ENCODE results near the gene STXBP6. TPM values are rescaled to one million over a fixed set of nuclear protein-coding genes. Genes with fewer than 3 reads are reported as not detected.

The STXBP6 gene
- polyA plus RNA-seq, 1 donor (not counting 4 experiments of a cell fraction or from before 2014, with no cell fraction given): 1.4 TPM

DNA sequence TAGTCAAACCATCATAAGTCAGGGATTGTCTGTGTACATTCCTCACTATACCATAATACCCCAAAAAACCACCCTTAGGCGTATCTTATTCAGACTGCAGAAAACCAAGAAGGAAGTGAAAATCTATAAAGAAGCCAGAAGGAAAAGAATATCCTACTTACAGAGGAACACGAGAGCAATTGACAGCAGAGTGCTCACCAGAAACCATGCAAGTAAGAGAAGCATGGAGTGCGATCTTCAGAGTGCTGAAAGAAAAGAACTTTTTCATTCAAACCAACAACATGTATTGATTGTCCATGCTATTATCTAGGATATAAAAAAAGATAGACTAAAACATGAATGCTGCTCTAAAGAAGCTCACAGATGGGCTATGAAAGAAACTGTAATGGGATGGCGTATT lies 50.8 kb downstream of the STXBP6 start:
- dilution Hi-C loops (cut with MboI; ENCODE audit: extremely low pct_ligation_motif_present, low sequenced_read_pairs): no loop called here
- no peak for DNase-seq (ENCODE audit: low read depth, low spot score)
- Histone ChIP-seq H3K36me3 (ENCODE audit: control insufficient read depth in 2 of 2, extremely low read depth in 1 of 2, insufficient read depth in 2 of 2, low read length in 2 of 2) (no peaks in the 10 kb centered on the region), H4K20me1 (ENCODE audit: control insufficient read depth, extremely low read depth, insufficient read depth, low read length) (no peaks in the 10 kb centered on the region), H2AFZ (ENCODE audit: control insufficient read depth, low read length) (no peak overlapping the region), H3K4me3 (ENCODE audit: control insufficient read depth in 2 of 3, extremely low read depth in 1 of 3, insufficient read depth in 2 of 3, low read depth in 1 of 3, low read length in 3 of 3) (no peak overlapping the region), H3K79me2 (ENCODE audit: control insufficient read depth, insufficient read depth, low read length) (no peaks in the 10 kb centered on the region), H3K4me2 (ENCODE audit: control insufficient read depth, extremely low read depth, insufficient read depth, low read depth, low read length) (no peak overlapping the region), H3K4me1 (ENCODE audit: control insufficient read depth, extremely low read depth, insufficient read depth, low read length) (peaks cover 12% of the 10 kb centered on the region), H3K9ac (ENCODE audit: control insufficient read depth, extremely low read depth, insufficient read depth, low read length) (no peak overlapping the region), H3K9me3 (ENCODE audit: control insufficient read depth, low read depth, low read length) (no peaks in the 10 kb centered on the region), H3K9me1 (ENCODE audit: control insufficient read depth, extremely low read depth, insufficient read depth, low read length) (no peaks in the 10 kb centered on the region), H3K27me3 (ENCODE audit: control insufficient read depth, extremely low read depth, insufficient read depth, low read length) (no peaks in the 10 kb centered on the region), H3K27ac (ENCODE audit: control insufficient read depth, insufficient read depth, low read length) (no peak overlapping the region)
- no peak for TF ChIP-seq CTCF (optimal IDR thresholded peaks at IDR 0.05 in 1 of 3, IDR thresholded peaks at IDR 0.05 in 1 of 3, conservative IDR thresholded peaks at IDR 0.05 in 1 of 3; ENCODE audit: extremely low read depth in 1 of 3, insufficient read depth in 2 of 3, low read length in 3 of 3)
- TF ChIP-seq EZH2 (IDR thresholded peaks at IDR 0.05; ENCODE audit: low read length): no peak
- no peak for FAIRE-seq

DNA sequence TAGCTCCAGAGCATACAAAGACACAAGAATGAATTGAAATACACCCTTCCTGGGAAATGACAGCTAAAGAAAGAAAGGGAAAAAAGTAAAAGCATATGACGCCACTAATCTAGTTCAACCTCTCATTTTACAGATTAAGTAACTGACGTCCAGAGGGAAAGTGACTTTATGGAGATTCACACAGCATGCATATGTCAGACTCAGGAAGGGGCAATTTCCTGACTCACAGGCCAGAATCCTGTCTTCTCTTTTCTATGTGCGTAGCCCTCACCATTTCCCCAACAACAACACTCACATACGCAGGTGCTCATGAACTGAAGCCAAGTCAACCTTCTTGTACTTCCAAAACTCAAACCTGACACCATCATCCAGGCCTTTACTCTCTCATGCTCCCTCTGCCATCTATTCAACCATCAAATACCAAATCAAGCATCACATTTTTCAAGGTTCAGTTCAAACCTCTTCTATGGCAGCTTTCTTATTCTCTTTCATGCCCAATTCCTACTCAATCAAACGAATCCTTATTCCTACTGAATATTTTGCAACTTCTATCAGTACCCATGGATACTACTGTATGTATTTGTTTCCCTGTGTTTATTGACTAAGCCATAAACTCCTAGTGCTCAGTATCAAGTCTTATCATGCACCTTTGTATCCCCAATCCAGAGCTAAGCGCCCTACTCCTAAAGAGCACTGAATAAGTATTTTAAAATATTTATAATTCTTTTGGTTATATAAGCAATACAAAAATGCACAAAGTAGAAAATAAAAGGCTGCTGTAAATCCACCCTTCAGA lies 52.8 kb downstream of the STXBP6 start:
- Histone ChIP-seq H3K9me3 (ENCODE audit: control insufficient read depth, low read depth, low read length) (no peaks in the 10 kb centered on the region), H3K4me3 (ENCODE audit: control insufficient read depth in 2 of 3, extremely low read depth in 1 of 3, insufficient read depth in 2 of 3, low read depth in 1 of 3, low read length in 3 of 3) (no peak overlapping the region), H3K9me1 (ENCODE audit: control insufficient read depth, extremely low read depth, insufficient read depth, low read length) (no peaks in the 10 kb centered on the region), H3K79me2 (ENCODE audit: control insufficient read depth, insufficient read depth, low read length) (no peaks in the 10 kb centered on the region), H3K27ac (ENCODE audit: control insufficient read depth, insufficient read depth, low read length) (no peak overlapping the region), H3K36me3 (ENCODE audit: control insufficient read depth in 2 of 2, extremely low read depth in 1 of 2, insufficient read depth in 2 of 2, low read length in 2 of 2) (no peaks in the 10 kb centered on the region), H3K4me2 (ENCODE audit: control insufficient read depth, extremely low read depth, insufficient read depth, low read depth, low read length) (no peak overlapping the region), H3K4me1 (ENCODE audit: control insufficient read depth, extremely low read depth, insufficient read depth, low read length) (no peaks in the 10 kb centered on the region), H2AFZ (ENCODE audit: control insufficient read depth, low read length) (no peak overlapping the region), H3K9ac (ENCODE audit: control insufficient read depth, extremely low read depth, insufficient read depth, low read length) (no peak overlapping the region), H3K27me3 (ENCODE audit: control insufficient read depth, extremely low read depth, insufficient read depth, low read length) (no peaks in the 10 kb centered on the region), H4K20me1 (ENCODE audit: control insufficient read depth, extremely low read depth, insufficient read depth, low read length) (no peaks in the 10 kb centered on the region)
- no peak for FAIRE-seq
- TF ChIP-seq CTCF (optimal IDR thresholded peaks at IDR 0.05 in 1 of 3, IDR thresholded peaks at IDR 0.05 in 1 of 3, conservative IDR thresholded peaks at IDR 0.05 in 1 of 3; ENCODE audit: extremely low read depth in 1 of 3, insufficient read depth in 2 of 3, low read length in 3 of 3) (no peak), EZH2 (IDR thresholded peaks at IDR 0.05; ENCODE audit: low read length) (no peak)
- dilution Hi-C loops (cut with MboI; ENCODE audit: extremely low pct_ligation_motif_present, low sequenced_read_pairs): no loop called here
- DNase-seq (ENCODE audit: low read depth, low spot score): no peak
